ENCODE measurements around the gene ENOX1. TPM values are rescaled to one million over a fixed set of nuclear protein-coding genes. Genes with fewer than 3 reads are reported as not detected.

The ENOX1 gene
- total RNA-seq, 2 experiments from 2014 or later, result 0.09 TPM

GRCh38 chr13:43730642-43731041, 56.1 kb downstream of the ENOX1 start:
- no peak overlapping the region for H3K4me3 Mint-ChIP-seq
- H3K4me1 Mint-ChIP-seq (ENCODE audit: low read depth), result no peaks in the 10 kb centered on the region
- intact Hi-C loops (cut with micrococcal nuclease), result no loop called here
- CTCF ChIA-PET, result no interaction called here
- no peak for DNase-seq
- H3K9me3 Mint-ChIP-seq, result no peaks in the 10 kb centered on the region
- TF ChIP-seq CTCF (IDR thresholded peaks at IDR 0.05), result no peak
- H3K27me3 Mint-ChIP-seq, result peaks cover 16% of the 10 kb centered on the region
- no peak overlapping the region for H3K27ac Mint-ChIP-seq
- ATAC-seq, result no peak
- no peaks in the 10 kb centered on the region for H3K36me3 Mint-ChIP-seq (ENCODE audit: low read depth)
- POLR2A ChIA-PET, result no interaction called here

GRCh38 chr13:43728421-43728820, 58.4 kb downstream of the ENOX1 start:
- H3K4me3 Mint-ChIP-seq, result no peak overlapping the region
- H3K9me3 Mint-ChIP-seq, result no peaks in the 10 kb centered on the region
- no peak for TF ChIP-seq CTCF (IDR thresholded peaks at IDR 0.05)
- ChIA-PET CTCF (no interaction called here), POLR2A (no interaction called here)
- no peaks in the 10 kb centered on the region for H3K4me1 Mint-ChIP-seq (ENCODE audit: low read depth)
- H3K36me3 Mint-ChIP-seq (ENCODE audit: low read depth), result no peaks in the 10 kb centered on the region
- DNase-seq, result no peak
- H3K27me3 Mint-ChIP-seq, result peaks cover 16% of the 10 kb centered on the region
- H3K27ac Mint-ChIP-seq, result no peak overlapping the region
- intact Hi-C loops (cut with micrococcal nuclease), result no loop called here
- ATAC-seq, result no peak

GRCh38 chr13:43727856-43728255, 58.9 kb downstream of the ENOX1 start:
- no peak for TF ChIP-seq CTCF (IDR thresholded peaks at IDR 0.05)

GRCh38 chr13:43725460-43725859, 61.3 kb downstream of the ENOX1 start:
- CTCF ChIA-PET, result no interaction called here
- intact Hi-C loops (cut with micrococcal nuclease), result no loop called here
- Mint-ChIP-seq H3K4me3 (no peak overlapping the region), H3K36me3 (ENCODE audit: low read depth) (no peaks in the 10 kb centered on the region), H3K4me1 (ENCODE audit: low read depth) (no peaks in the 10 kb centered on the region), H3K9me3 (no peaks in the 10 kb centered on the region), H3K27me3 (peaks cover 9% of the 10 kb centered on the region), H3K27ac (no peak overlapping the region)
- POLR2A ChIA-PET, result no interaction called here
- ATAC-seq, result no peak
- no peak for DNase-seq
- no peak for TF ChIP-seq CTCF (IDR thresholded peaks at IDR 0.05)

More at GRCh38 chr13:43727856-43728255, 58.9 kb downstream of the ENOX1 start:
- intact Hi-C loops (cut with micrococcal nuclease), result no loop called here
- Mint-ChIP-seq H3K4me3 (no peak overlapping the region), H3K27ac (no peak overlapping the region), H3K36me3 (ENCODE audit: low read depth) (no peaks in the 10 kb centered on the region), H3K4me1 (ENCODE audit: low read depth) (no peaks in the 10 kb centered on the region), H3K27me3 (peaks cover 16% of the 10 kb centered on the region), H3K9me3 (no peaks in the 10 kb centered on the region)
- DNase-seq (no peak), ATAC-seq (no peak)
- ChIA-PET CTCF (no interaction called here), POLR2A (no interaction called here)

- POLR2A ChIA-PET, result no interaction called here
- no peak for TF ChIP-seq CTCF (IDR thresholded peaks at IDR 0.05)
- intact Hi-C loops (cut with micrococcal nuclease), result no loop called here
These were observed 65.9 kb downstream of the ENOX1 start for GRCh38 chr13:43720780-43721397.

More at GRCh38 chr13:43720780-43721397, 65.9 kb downstream of the ENOX1 start:
- no peak for DNase-seq
- Mint-ChIP-seq H3K27ac (no peak overlapping the region), H3K36me3 (ENCODE audit: low read depth) (no peaks in the 10 kb centered on the region), H3K27me3 (peaks cover 3% of the 10 kb centered on the region), H3K9me3 (no peaks in the 10 kb centered on the region), H3K4me3 (no peak overlapping the region), H3K4me1 (ENCODE audit: low read depth) (no peaks in the 10 kb centered on the region)
- CTCF ChIA-PET, result no interaction called here
- no peak for ATAC-seq
